ENCODE measurements around the gene RDH8.
"Not testable (repeated sequence)": the region's sequence is repeated elsewhere in the genome, so short reads cannot be mapped to it uniquely, and the experiment has no call there.

The RDH8 gene

DNA sequence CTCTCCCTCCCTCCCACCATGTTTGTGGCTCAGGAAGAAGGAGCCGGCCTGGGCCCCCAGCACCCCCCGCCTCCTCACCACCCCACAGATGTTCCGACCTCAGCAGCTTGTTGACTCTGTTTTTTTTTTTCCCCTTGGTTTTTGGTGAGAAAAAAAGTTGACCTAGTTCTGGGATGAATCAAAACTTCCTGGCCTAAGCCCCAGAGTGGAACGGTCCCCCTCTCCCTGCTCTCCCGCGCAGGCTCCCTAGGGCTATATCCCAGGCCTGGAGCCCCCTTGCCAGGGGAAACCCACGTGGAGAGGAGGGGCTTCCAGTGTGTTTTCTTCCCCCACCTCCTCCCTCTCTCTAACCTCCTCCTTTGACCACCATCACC is 7.0 kb upstream of the RDH8 start:
- no peak for ATAC-seq

DNA sequence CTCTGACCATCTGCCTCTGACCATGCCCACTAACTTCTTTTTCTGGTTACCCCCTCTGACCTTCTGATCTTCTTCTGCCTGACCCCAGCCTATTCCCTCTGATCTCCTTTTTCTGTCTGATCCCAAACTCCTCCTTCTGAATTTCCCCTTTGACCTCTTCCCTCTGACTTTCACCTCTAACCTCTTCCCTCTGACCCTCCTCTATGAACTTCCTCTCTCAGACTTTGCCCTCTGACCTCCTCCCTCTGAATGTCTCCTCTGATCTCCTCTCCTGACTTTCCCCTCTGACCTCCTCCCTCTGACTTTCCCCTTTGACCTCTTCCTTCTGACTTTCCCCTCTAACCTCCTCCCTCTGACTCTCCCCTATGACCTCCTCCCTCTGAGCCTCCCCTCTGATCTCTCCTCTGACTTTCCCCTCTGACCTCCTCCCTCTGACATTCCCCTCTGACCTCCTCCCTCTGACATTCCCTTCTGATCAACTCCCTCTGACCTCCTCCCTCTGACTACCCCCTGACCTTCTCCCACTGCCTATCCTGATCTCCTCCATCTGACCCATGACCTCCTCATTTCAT is 6.4 kb upstream of the RDH8 start:
- no peak for ATAC-seq

DNA sequence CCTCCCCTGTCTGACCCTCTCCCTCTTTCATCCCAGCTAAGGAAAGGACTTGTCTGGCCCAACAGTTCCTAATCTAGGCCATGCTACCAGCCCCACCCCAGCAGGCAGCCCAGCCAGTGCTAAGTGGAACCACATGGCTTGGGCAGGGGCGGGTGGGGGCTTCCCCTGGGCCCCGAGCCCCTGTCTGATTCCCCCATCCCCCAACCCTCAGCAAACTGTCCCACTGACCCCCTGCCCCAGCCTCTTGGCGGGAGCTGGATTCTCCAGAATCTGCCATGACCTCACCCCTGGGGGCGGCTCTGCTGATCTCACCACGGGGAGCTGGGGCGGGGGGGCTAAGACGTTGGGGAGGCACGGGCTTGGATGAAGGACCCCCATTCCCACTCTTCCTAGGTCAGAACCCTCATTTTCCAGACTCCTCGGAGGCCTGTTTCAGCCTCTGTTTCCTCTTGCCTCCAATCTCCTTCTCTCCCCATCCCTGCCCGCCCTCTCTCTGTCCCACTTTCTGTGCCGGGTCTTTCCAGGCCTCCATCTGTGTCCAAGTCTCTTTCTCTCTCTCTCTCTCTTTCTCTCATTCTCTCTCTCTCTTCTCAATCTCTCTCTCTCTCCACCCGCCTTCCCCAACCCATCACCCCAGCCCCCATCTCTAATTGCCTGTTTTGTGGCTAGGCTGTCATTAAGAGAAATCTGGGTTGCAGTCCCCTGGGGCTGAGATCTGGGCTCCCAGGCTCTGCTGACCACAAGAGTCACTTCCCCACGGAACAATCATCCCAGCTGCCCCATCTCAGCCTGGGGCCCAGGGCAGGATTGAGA is 5.7 kb upstream of the RDH8 start:
- ATAC-seq: no peak

DNA sequence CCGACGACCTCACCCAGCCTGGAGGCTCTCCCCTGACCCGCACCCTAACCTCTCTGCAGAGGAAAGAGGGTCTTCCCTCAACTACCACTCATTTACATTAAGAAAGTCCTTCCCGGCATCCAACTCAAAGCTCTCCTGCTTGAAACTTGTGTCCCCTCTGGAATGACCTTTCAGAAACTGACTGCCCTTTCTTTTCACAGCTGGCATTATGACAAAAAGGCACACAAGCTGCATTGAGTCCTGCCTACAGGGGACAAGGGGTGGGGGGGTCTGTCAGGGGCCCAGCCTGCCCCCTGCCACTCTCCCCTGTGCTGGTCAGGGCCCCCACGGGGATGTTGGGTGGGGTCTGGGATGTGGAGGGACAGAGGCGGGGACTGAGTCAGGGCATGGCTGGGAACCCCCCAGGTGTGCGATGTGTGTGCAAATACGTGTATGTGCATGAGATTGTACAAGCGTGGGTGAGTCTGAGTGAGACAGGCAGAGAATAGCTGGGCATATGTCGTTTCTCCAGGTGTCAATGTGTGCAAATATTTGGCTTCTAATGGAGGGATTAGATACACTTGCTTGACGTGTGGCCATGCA is 5.0 kb upstream of the RDH8 start:
- no peak for ATAC-seq

DNA sequence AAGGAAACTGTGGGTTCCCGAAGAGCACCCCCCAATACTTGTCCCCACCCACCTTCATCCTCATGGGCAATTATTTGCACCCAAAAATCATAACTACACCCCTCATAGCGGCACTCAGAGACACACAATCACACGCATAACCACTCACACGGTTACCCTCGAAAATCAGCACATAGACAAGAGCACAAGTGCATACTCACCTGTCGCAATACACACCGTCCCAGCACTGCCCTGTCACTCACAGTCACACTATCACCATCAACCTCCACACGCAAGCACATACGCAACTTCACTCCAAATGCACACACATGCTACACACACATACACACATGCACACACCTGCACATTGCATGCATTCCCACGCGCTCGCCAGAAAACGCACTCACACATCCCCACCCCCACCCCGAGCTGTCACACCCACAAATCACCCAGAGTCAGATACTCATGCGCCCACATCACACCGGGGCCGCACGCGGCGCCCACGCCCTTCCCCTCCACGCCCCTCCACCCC is 3.5 kb upstream of the RDH8 start:
- no peak for ATAC-seq

DNA sequence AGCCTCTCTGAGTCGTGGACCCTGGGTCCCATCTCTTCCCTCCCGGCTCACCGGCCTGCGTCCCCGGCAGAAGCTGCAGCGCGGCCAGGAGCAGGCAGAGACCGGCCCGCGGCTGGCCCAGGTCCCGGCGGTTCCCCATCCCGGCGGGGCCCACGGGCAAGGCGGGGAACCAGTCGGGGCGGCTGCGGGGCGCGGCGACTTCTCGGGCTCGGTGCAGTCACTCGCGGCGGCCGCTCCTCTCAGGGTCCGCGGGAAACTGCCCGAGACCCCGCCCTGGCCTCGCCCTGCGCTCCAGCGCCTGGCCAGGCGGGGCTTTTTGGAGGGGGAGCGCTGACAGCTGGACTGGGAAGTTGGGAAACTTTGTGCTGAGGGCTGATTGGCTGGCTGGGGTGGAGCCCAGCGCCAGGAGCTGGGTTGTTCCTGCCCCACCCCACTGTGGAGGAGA is 3.0 kb upstream of the RDH8 start, which contains the start of gene COL5A3:
TSS of gene COL5A3 (minus strand) at position 258 of the 445 bp plus-strand sequence. CDS start at position 139, 119 bp downstream.
- ATAC-seq: no peak

DNA sequence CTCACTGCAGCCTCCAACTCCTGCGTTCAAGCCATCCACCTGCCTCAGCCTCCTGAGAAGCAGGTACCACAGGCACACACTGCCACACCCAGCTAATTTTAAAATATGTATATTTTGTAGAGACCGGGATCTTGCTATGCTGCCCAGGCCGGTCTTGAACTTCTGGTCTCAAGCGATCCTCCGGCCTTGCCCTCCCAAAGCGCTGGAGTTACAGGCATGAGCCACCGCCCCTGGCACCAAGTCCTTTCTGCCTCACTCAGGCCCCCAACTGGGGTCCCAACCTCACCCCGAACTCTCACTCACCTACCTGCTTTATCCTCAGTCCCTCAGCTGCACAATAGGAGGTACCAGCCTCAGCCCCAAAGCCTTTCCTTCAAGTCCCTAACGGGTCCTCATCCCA is 2.3 kb upstream of the RDH8 start:
- ATAC-seq: no peak

DNA sequence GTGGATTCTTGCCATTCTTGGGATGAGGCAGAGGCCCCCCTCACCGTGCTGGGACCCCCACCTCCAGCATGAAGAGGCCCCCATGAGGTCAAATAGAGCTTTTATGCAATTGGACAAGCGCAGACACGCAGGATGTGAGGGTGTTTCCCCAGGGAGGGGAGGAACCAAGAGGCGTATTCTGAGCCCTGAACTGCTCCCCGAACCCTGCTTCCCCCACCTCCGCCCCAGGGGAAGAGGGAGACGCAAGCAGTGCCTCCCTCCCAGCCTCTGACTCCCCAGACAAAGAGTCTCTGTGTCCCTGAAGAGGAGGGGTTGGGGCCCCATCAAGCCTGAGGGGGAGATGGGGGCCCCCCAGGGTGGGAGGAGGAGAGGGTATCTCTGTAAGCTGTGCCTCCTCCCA is 1.3 kb upstream of the RDH8 start:
- no peak for ATAC-seq

DNA sequence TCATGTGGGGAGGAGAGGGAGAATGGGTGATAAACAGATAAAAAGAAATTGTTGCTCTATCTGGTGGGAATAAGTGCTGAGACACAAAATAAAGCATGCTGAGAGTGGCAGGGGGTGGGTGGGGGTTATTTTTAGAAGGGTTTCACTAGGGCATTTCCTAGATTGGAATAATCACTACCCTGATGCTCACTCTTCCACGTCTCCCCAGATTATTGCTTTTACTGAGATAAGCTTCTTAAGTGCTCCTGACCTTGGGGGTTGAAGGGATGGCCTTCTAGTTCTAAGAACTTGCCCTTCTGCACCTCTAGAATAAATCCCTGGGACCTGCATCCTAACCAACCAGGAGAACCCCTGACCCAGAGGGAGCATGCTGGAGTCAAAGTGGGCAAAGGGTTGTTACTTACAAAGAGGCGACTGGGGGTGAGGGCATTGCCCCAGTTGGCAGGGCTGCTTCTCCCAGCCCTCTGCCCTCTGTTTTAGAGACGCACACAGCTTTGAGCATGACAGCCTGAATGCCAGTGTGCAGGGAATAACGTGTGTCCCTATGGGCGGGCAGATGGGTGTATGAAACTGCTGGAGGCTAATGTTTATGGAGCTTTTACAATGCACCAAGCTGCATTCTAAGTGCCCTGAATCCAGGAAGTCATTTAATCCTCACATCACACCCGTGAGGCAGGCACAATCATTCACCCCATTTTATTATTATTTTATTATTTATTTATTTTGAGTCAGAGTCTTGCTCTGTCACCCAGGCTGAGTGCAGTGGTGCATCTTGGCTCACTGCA is 743 bp downstream of the RDH8 start:
- no peak for ATAC-seq

DNA sequence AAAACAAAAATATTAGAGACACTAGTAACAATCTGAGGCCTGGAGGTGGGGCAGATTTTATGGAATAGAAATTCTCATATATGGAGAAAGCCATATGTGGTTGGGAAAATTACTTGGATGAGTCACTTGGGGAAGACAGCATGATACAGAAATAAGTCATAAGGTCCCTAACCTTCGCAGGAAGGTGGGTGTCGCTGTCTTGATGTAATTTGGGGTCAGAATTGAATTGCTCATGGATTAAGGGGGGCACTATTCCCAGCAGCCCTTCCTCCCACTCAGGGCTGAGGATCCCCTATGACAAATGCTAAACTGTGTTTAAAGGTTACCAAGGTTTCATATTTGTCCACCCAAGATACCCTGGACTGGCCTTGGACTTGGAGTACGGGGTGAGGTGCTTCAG is 5.0 kb downstream of the RDH8 start:
- ATAC-seq: no peak

DNA sequence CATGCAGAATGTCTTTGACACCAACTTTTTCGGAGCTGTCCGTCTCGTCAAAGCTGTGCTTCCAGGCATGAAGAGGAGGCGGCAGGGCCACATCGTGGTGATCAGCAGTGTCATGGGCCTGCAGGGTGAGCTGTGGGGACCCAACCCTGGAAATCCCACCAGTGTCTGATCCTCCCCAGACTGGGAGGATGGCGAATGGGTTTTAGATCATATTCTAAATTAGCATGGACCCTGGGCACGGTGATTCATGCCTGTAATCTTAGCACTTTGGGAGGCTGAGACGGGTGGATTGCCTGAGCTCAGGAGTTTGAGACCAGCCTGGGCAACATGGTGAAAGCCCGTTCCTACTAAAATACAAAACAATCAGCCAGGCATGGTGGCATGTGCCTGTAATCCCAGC is 5.5 kb downstream of the RDH8 start:
- no peak for ATAC-seq

DNA sequence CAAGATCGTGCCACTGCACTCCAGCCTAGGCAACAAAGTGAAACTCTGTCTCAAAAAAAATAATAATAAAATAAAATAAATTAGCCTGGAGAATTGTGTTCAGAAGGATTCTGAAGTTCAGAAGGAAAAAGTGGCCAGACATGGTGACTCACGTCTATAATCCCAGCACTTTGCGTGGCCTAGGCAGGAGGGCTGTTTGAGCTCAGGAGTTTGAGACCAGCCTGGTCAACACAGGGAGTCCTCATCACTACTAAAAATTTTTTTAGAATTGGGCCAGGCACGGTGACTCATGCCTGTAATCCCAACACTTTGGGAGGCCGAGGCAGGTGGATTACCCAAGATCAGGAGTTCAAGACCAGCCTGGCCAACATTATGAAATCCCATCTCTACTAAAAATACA is 6.0 kb downstream of the RDH8 start:
- ATAC-seq: no peak

DNA sequence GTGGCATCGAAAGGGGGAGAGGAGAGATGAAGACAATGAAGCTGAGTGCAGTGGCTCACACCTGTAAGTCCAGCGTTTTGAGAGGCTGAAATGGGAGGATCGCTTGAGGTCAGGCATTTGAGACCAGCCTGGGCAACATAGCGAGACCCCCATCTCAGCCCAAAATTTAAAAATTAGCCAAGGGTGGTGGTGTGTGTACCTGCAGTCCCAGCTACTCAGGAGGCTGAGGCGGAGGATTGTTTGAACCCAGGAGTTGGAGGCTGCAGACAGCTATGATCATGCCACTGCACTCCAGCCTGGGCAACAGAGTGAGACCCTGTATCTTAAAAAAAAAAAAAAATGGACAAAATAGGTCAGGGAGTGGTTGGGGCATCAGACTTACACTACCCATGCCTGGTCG is 7.6 kb downstream of the RDH8 start:
- ATAC-seq: no peak

DNA sequence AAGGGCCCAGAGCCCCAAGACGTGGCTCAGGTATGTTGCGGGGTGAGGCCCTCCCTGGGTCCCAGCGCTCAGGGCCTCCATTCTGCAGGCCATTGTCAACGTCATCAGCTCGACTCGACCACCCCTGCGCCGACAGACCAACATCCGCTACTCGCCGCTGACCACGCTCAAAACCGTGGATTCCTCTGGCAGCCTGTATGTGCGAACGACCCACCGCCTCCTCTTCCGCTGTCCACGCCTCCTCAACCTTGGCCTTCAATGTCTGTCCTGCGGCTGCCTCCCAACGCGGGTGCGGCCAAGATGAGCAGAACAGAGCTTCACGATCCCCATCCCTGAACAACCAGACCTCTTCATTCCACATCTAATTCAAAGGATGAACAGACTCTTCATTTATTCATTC is 8.2 kb downstream of the RDH8 start:
- ATAC-seq: no peak

DNA sequence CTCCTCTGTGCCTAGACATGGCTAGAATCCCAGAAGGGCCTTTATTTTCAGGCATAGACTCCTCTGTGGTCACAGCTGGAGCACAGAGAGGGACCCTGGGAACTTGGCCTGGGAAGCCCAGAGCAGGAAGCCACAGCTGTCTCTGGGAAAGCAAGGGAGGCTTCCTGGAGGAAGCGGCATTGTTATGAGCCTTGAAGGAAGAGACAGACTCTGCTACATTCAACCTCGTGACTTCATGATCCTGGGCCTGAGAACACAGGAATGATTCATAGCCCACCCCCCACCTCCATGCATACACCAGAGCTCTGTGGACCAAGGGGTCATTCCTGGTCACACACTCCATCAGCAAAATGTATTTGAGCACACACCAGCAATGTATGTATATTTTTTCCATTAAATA is 8.6 kb downstream of the RDH8 start:
- ATAC-seq: no peak

DNA sequence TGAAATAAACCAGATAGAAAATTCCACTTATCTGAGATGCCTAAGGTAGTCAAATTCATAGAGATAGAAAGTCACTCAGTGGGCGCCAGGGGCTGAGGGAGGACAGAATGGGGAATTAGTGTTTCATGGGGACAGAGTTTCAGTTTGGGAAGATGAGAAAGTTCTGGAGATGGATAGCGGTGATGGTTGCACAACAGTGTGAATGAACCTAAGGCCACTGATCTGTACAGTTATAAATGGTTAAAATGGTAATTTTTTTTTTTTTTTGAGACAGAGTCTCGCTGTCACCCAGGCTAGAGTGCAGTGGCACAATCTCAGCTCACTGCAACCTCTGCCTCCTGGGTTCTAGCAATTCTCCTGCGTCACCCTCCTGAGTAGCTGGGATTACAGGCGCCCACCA is 9.8 kb downstream of the RDH8 start:
- not testable (repeated sequence) for ATAC-seq

DNA sequence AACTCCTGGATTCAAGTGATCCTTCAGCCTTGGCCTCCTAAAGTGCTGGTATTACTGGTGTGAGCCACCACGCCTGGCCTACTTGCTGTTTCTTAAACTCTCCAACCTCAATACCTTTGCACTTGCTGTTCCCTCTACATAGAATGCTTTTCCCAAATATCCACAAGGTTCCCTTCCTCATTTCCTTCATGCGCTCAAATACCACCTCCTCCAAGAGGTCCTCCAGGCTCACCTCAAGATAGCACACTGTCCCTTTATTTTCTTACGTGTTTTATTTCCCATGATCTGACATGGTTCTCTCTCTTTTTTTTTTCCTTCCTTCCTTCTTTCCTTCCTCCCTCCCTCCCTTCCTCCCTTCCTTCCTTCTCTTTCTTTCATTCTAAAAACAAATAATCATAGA is 13.5 kb downstream of the RDH8 start:
- no peak for ATAC-seq

DNA sequence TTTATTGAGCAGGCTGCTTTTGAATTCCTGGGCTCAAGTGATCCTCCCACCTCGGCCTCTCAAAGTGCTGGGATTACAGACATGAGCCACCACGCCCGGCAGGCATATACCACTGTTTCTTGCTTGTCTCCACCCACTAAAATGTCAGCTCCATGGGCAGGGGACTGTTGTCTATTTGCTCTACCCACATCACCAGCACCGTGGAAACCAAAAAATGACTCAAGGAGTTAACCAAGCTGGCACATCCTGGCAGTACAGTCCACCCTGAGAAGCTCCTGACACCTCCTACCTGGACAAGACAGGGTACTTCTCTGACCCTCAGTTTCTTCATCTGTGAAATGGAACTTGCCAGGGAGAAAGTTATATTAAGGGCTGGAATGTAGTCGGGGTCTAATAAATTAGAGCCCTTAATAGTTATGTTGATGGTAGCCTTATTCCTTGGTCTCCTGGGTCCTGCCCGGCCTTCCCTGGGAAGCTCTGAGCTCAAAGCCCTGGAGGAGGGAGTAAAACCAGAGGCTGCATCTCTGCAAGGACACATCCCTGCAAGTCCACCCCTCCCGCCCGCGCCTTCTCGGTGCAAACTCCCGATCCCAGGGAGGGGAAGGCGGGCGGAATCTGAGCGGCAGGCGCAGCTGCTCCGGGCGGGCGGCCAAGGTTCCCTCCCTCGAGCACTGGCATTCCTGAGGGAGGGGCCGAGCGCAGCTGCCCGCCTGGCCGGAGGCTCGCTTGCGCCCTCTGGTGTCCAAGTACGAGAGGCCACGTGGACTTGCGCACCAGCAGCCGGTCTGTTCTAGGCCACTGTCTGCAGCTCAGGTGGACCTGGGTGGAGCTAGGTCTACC is 14.1 kb downstream of the RDH8 start:
- ATAC-seq: peak; percentile 60 to 94

DNA sequence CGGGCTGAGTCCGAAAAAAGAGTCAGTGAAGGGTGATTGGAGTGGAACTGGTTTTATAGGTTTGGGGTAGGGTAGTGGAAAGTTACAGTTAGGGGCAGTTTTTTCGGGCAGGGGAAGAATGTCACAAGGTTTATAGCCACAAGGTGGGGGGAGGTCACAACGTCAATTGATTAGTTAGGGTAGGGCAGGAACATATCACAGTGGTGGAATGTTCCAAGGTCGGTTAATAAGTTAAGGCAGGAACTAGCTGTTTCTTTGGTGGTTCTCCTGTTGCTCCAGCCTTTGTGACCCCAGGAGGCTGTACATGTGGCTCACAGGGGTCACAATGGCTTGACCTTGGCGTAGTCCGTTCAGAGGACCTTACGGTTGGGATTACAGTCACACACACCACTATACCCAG is 20.3 kb downstream of the RDH8 start:
- ATAC-seq: no peak

DNA sequence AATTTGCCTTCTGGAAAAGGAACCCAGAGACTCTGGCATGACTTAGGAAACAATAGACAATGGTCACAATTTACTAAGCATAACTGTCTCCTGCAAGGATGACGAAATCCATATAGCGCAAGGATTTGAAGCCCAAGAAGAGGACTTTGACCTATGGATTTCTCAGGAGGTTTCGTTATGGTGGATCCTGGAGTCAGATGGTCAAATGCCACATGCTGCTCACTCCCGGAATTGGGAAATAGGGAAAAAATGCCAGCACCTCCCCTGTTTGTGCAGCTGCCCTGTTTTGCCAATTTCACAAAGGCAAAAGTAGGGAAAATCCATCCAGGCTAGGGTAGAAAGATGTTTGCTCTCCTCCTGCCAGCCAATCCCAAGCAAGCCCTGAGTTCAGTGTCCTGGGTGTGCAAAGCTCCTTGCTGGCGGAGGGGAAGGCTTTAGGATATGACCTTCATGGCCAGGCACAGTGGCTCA is 23.4 kb downstream of the RDH8 start:
- ATAC-seq: no peak

DNA sequence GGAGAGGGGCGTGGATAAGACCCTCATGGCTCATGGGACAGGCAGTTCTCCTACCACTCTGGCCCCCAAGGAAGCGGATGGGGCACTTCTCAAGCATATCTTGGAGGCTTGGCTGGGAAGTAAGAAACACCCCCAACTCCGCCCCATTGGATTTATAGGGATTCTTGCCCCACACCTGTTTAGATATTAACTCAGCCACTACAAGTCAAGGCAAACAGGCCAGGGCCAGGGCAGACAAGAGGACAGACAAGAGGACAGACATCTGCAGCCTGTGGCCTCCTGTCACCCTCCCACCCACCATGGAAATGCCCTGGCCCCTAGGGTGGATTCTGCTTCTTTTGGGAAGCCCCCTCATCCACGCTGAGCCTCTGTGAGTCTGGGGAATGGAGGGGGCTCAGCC is 24.1 kb downstream of the RDH8 start:
- no peak for ATAC-seq

DNA sequence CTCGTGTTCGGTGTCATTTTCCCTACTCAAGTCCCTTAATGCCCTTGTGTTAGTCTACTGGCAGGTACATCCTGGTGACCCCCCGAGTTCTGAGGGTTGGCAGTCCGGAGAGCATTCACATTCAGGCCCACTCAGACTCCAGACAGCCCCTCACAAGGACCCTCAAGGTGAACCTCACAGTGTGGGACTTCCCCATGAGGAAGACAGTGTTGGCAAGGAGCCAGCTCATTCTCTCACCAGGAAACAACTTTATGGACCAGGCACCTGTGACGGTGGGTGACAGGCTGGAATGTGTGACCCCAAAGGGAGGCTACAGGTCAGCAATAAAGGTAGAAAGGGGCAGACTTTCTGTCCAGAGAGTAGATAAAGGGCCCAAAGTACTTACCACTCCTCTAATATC is 24.5 kb downstream of the RDH8 start:
- ATAC-seq: no peak

Measured in activated CD4-positive, CD25-positive, alpha-beta regulatory T cell treated with anti-CD3 and anti-CD28 coated beads, Interleukin-2, amount 50 U/mL, for 24 hours (primary cell).